Frontal cortex (tissue), 4 donors: Measurements from ENCODE around the gene FOXG1. TPM values are rescaled to one million over a fixed set of nuclear protein-coding genes. Genes with fewer than 3 reads are reported as not detected.

Experiments
- DNase-seq, 2 donors: peaks; one replicate each; pipeline ENCODE4 v3.0.0; 2012; ENCODE audit warnings: low spot score in 2 of 2
- FAIRE-seq: peaks from 2 replicates; lab custom pipeline; 2012; peaks lifted over from hg19 to GRCh38; lab: Jason Lieb, UNC
- total RNA-seq: library from RNA; depleted of rRNA; stranded (reverse); fragments of >200 nt; gene quantifications from one replicate; pipeline ENCODE4 v1.2.3, GENCODE V29; 2014
- donor health status: control.
- donor health status: control.
- donor health status: control.

The FOXG1 gene
- 65.2 TPM for total RNA-seq

DNA sequence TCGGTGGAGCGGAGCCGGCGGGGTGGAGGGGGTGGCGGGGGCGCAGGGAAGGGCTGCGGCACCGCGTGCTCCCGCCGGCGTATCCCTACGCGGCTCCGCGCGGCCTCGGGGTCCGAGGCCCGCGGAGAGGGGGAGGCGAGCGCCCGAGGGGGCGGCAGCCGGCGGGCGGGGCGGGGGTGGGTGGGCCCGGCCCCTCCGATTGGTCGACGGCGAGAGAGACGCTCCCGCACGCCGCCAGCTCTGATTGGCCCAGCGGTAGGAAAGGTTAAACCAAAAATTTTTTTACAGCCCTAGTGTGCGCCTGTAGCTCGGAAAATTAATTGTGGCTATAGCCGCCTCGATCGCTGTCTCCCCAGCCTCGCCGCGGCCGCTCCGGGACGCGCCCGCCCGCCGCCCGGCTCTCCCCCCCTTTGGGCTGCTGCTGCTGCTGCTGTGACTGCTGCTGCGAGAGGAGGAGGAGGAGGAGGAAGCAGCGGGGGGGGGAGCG is at the start of gene FOXG1:
FOXG1 (plus strand) TSS at position 319 of the 487 bp plus-strand sequence. CDS start 493 bp downstream, outside the sequence.
- FAIRE-seq (no peak), DNase-seq (peak; percentile 79 to 82)

DNA sequence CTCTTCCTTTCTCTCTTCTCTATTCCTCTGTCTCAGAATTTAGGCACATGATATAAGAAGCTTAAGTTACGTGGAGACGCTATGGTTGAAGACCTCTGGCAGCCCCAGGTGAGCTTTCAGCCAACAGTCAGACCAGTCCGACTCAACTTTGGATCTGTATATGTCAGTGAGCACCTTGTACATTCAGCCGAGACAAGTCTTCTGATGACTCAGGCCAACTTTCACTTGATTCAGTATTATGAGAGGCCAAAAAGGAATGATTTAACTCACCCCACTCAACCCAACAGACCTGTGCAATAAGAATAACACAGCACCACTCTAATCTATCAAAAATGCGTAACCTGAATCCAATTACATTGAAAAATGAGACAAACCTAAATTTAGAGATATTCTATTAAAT is 47.5 kb upstream of the FOXG1 start:
- DNase-seq (no peak), FAIRE-seq (no peak)

DNA sequence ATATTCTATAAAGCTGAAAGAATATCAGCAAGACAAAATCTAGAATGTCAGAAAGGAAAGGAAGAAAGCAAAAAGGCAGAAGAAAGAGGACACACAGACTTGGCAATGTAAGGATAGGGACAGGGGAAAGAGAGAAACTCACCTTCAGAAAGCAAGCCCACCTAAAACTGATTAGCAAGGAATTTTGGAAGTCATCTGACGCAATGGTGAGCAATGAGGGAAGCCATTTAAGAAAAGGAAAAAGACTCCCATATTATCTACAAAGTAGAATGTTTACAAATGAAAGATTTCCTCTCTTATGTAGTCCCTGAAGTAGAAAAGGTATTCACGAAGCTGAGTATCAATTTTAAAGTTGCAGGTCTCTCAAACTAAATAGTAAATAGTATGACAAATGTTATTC is 35.2 kb upstream of the FOXG1 start:
- FAIRE-seq (no peak), DNase-seq (no peak)

DNA sequence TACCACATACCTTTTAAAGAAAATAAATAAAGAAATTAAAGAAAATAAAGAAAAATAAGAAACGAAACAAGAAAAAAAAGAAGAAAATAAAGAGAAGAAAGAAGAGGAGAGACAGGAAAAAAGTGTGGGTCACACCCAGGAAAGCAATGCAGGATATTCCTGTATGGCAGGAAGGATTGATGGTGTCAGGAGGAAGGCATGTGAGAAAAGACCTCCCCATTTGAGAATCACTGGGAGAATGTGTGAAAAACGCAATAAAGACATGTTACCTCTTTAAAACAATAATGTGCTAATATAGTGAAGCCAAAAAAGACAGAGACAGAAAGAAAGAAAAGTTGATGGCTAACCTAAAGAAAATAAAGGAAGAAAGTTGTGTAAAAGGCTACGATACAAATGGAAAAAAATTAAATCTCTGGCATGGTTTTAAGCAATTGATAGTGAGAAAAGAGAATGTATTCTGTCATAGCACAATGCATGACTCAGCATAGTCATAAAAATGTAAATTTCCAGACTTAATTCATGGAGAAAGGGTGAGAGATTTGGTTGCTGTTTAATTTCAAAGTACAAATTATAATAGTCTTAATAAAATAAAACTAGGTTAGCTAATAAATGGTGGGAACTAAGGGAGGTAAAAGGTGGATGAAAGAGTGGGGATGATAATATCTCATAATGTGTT is 24.3 kb upstream of the FOXG1 start:
- no peak for DNase-seq
- no peak for FAIRE-seq

GRCh38 chr14:28744126-28744525 is 22.5 kb upstream of the FOXG1 start:
- FAIRE-seq = peak; percentile 45
- no peak for DNase-seq

DNA sequence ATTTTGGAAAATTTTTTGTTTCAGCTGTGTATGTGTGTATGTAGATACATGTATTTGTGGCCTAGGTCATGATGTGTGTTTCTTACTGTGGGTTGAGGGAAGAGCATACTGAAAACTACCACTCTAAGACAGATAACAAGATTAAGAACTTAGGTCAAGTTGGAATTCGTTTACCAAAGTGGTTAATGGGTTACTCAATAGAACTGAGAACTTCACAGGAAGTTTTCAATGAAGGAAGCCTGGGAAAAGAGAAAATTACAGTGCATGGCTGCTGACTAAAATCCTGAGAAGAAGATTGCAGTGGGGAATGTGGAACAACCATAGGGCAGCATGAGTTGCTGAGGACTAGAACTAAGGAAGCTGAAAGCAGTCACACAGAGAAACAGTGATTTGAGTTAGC is 21.4 kb upstream of the FOXG1 start:
- DNase-seq (no peak), FAIRE-seq (no peak)

DNA sequence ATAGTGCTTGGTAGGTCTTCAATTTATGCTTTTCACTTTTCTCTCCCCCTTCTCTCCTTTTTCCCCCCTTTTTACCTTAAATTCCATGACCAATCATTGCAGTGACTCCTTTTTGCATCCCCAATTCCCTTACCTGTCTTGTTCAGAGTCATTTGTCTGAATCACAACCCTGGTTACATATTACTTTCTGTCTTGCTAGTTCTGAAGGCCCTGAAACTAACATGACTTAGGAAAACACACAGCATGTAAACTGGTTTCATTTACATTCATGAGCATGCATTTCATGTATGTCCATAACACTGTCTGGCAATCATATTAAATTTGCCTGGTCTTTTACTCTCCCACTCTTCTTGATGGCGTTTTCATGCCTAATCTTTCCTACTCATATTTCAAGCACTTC is 20.3 kb upstream of the FOXG1 start:
- DNase-seq (no peak), FAIRE-seq (no peak)

- FAIRE-seq (no peak), DNase-seq (peak in 1 of 2 donors; percentile 44)
Measured at GRCh38 chr14:28751467-28752058, 15.0 kb upstream of the FOXG1 start.

- peak; percentile 65 for FAIRE-seq
Measured at GRCh38 chr14:28754209-28754985, 12.2 kb upstream of the FOXG1 start.

GRCh38 chr14:28755198-28755815 is 11.3 kb upstream of the FOXG1 start:
- no peak for FAIRE-seq

More at GRCh38 chr14:28754209-28754985, 12.2 kb upstream of the FOXG1 start:
- peak; percentile 44 to 48 for DNase-seq

GRCh38 chr14:28755884-28756268 is 10.7 kb upstream of the FOXG1 start:
- DNase-seq (no peak), FAIRE-seq (no peak)

More at GRCh38 chr14:28755198-28755815, 11.3 kb upstream of the FOXG1 start:
- no peak for DNase-seq

DNA sequence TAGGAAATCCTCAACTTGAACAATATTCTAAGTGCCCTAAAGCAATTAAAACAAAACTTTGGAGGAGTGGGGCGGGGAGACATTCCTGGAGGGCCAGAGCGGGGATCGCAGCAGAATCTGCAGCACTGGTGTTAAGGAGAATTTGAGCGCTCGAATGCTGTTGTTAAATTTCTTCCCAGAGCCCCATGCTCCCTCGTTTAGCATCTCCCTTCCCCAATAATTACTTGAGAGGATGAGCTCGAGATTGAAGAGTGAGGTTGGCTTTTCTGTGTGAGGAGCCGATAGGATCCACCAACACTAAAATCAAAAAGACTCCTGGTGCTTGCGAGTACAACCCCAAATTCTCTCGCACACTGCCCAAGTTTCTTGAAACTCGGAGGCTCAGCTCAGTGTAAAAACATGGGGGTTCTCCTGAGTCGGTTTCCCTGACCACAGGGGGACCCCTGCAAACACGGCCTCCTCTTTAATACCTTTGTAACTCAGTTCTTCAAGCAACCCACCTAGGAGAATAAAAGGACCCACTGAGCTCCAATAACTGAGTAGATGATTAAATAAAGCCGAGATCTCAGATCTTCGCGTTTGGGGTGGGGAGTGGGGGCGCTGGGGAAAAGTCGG is 10.2 kb upstream of the FOXG1 start:
- FAIRE-seq (no peak), DNase-seq (no peak)

- FAIRE-seq (no peak), DNase-seq (no peak)
Measured at GRCh38 chr14:28756884-28757570, 9.6 kb upstream of the FOXG1 start.

- DNase-seq = no peak
- no peak for FAIRE-seq
Measured at GRCh38 chr14:28757786-28758185, 8.8 kb upstream of the FOXG1 start.

GRCh38 chr14:28758253-28758884 is 8.2 kb upstream of the FOXG1 start:
- DNase-seq (no peak), FAIRE-seq (no peak)

- FAIRE-seq = no peak
- no peak for DNase-seq
Measured at GRCh38 chr14:28758885-28759652, 7.5 kb upstream of the FOXG1 start.

DNA sequence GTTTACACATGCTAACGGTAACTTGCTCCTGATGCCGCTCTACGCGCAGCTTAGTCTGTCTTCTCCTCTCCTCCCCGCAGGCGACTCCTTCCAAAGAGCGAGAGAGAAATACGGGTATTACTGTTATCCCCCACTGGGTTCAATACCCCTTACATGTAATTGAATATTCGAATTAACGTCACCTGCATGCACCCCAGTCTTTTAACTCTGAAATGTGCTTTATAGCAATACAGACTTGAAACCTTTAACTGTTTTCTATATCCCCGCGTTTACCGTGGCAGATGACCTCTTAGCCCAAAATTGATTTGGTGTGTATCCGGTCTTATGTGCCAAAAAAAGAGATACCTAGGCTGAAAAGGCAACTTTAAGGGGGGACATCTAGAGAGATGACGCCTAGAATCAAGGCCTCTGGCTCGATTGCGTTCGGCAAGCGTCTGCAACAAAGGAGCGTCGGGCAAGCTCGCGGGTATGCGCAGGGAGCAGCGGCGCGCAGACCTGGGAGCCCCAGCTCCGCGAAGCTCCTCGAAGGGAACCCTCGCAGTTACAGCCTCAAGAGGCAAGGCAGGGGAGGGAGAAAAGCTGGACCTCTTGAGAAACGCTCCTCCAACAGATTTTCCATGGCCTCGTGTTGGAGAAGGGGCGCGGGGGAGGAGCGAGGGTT is 6.8 kb upstream of the FOXG1 start:
- DNase-seq = no peak
- FAIRE-seq = no peak
